ENCODE data around the gene DEFB114. TPM values are rescaled to one million over a fixed set of nuclear protein-coding genes. Genes with fewer than 3 reads are reported as not detected.

Gene DEFB114
- total RNA-seq, 1 donor from 2014 or later, result not detected

DNA sequence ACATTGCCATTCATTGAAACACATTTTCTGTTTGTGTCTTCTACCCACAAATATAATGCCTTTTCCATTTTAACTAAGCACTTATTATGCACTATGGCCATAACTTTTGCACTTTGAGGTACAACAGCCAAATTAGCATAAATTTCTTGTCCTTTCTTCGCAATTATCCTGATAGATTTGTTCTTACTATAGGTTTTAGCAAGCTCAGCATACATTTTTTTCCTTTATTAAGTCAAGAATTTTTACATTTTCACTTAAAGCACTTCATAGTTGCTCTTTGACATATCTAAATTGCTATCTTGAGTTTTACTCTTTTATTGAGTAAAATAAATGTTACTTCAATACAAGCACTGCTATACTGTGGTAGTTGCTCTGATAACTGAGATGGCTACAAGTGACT, 5.8 kb downstream of the DEFB114 start:
- Histone ChIP-seq H3K36me3 (no peaks in the 10 kb centered on the region), H3F3A (ENCODE audit: low read depth) (no peaks in the 10 kb centered on the region), H2AFZ (replicated peaks) (no peak overlapping the region), H3K27me3 (no peaks in the 10 kb centered on the region), H4K20me1 (ENCODE audit: low read depth) (no peaks in the 10 kb centered on the region), H3K27ac (no peak overlapping the region), H3K4me1 (no peaks in the 10 kb centered on the region), H3K9me3 (ENCODE audit: low read depth) (no peaks in the 10 kb centered on the region), H3K9ac (no peak overlapping the region), H3K4me3 (no peak overlapping the region), H3K4me2 (no peak overlapping the region), H3K79me2 (ENCODE audit: low read depth) (no peaks in the 10 kb centered on the region)
- no peaks in the 10 kb centered on the region for H3K9me3 Mint-ChIP-seq
- TF ChIP-seq EZH2phosphoT487 (IDR thresholded peaks at IDR 0.05) (no peak), CTCF (IDR thresholded peaks at IDR 0.05) (no peak), EZH2 (IDR thresholded peaks at IDR 0.05) (no peak)
- H3K27me3 Mint-ChIP-seq (ENCODE audit: insufficient read depth, low read depth), result no peaks in the 10 kb centered on the region
- H3K27ac Mint-ChIP-seq, result no peak overlapping the region
- H3K4me3 Mint-ChIP-seq, result no peak overlapping the region
- H3K4me1 Mint-ChIP-seq, result no peaks in the 10 kb centered on the region
- no peak for DNase-seq (ENCODE audit: low spot score)
- no peaks in the 10 kb centered on the region for H3K36me3 Mint-ChIP-seq

DNA sequence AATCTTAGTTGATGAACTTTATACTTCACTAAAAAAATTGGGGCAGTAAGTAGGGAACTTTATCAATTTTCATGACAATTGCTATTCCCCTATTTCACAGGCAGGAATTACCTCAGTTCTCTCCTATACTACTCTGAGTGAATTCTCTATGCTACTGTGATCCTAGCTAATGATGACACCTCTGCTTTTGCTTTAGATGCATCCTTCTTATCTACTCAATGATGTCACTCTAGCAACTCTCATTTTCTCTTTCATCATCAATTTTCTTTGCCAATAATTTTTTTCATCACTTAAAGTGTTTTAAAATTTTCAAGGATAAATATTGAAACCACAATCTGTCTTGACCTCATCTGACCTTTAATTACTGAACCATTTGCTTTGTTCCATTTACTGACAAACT, 8.1 kb downstream of the DEFB114 start:
- no peaks in the 10 kb centered on the region for H3F3A ChIP-seq (ENCODE audit: low read depth)
- no peak overlapping the region for H3K27ac ChIP-seq
- Mint-ChIP-seq H3K27ac (no peak overlapping the region), H3K9me3 (no peaks in the 10 kb centered on the region), H3K27me3 (ENCODE audit: insufficient read depth, low read depth) (no peaks in the 10 kb centered on the region), H3K4me1 (no peaks in the 10 kb centered on the region), H3K36me3 (no peaks in the 10 kb centered on the region), H3K4me3 (no peak overlapping the region)
- H3K9ac ChIP-seq, result no peak overlapping the region
- TF ChIP-seq EZH2 (IDR thresholded peaks at IDR 0.05), result no peak
- TF ChIP-seq CTCF (IDR thresholded peaks at IDR 0.05), result no peak
- no peak for TF ChIP-seq EZH2phosphoT487 (IDR thresholded peaks at IDR 0.05)
- no peak overlapping the region for H3K4me2 ChIP-seq
- no peak overlapping the region for H2AFZ ChIP-seq (replicated peaks)
- no peak for DNase-seq (ENCODE audit: low spot score)
- no peaks in the 10 kb centered on the region for H4K20me1 ChIP-seq (ENCODE audit: low read depth)
- H3K4me1 ChIP-seq, result no peaks in the 10 kb centered on the region
- H3K4me3 ChIP-seq, result no peak overlapping the region
- H3K79me2 ChIP-seq (ENCODE audit: low read depth), result no peaks in the 10 kb centered on the region
- no peaks in the 10 kb centered on the region for H3K27me3 ChIP-seq
- no peaks in the 10 kb centered on the region for H3K36me3 ChIP-seq
- no peaks in the 10 kb centered on the region for H3K9me3 ChIP-seq (ENCODE audit: low read depth)

DNA sequence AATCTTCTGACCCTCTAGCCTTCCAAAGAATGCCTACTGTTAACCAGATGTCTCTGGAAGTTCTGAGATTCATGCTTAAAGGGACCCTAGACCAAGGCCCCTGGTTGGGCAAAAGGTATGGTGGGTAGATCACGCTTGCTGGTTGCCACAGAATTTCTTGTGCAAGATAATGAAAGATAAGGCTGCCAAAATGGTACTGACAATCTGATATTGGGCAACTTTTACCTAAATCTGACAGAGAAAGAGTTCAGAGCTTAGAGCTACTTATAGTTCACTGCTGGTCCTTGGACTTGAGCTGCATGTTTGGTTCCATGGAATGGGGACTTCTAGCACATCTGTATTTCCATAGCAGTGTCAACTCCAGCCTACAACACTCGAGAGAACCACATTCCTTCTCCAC, 12.0 kb downstream of the DEFB114 start:
- Mint-ChIP-seq H3K27ac (no peak overlapping the region), H3K27me3 (ENCODE audit: insufficient read depth, low read depth) (no peaks in the 10 kb centered on the region), H3K4me1 (no peaks in the 10 kb centered on the region), H3K9me3 (peaks cover 2% of the 10 kb centered on the region), H3K4me3 (no peak overlapping the region), H3K36me3 (no peaks in the 10 kb centered on the region)
- Histone ChIP-seq H4K20me1 (ENCODE audit: low read depth) (no peaks in the 10 kb centered on the region), H3K9ac (no peak overlapping the region), H3K27me3 (no peaks in the 10 kb centered on the region), H3K4me1 (no peaks in the 10 kb centered on the region), H3K4me3 (no peak overlapping the region), H3K36me3 (no peaks in the 10 kb centered on the region), H3K4me2 (no peak overlapping the region), H3K27ac (no peak overlapping the region), H3K9me3 (ENCODE audit: low read depth) (no peaks in the 10 kb centered on the region), H3K79me2 (ENCODE audit: low read depth) (no peaks in the 10 kb centered on the region), H3F3A (ENCODE audit: low read depth) (no peaks in the 10 kb centered on the region), H2AFZ (replicated peaks) (peak overlapping the region; percentile 40)
- TF ChIP-seq EZH2phosphoT487 (IDR thresholded peaks at IDR 0.05) (no peak), CTCF (IDR thresholded peaks at IDR 0.05) (no peak), EZH2 (IDR thresholded peaks at IDR 0.05) (no peak)
- no peak for DNase-seq (ENCODE audit: low spot score)

DNA sequence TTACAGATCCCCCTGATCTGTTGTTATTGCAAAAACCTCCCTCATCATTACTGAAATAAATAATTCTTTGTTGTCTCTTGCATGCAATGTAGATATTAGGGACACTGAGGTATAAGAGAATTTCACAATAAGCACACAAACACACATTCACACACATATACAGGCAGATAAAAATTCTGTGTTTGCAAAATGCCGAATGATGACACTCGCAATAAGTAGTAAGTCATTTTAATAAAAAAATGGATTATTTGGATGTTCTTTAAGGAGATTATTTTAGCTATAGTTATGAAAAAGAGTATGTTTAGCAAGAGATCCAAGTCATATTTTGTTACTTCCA, 13.6 kb downstream of the DEFB114 start:
- Mint-ChIP-seq H3K27ac (no peak overlapping the region), H3K4me3 (no peak overlapping the region)

More for the DNA sequence above, 13.6 kb downstream of the DEFB114 start:
- H3K9me3 Mint-ChIP-seq, result peaks cover 2% of the 10 kb centered on the region
- no peaks in the 10 kb centered on the region for H3K4me1 ChIP-seq
- H3K36me3 ChIP-seq, result no peaks in the 10 kb centered on the region
- H3K36me3 Mint-ChIP-seq, result no peaks in the 10 kb centered on the region
- H3K9ac ChIP-seq, result no peak overlapping the region
- no peaks in the 10 kb centered on the region for H3K9me3 ChIP-seq (ENCODE audit: low read depth)
- H2AFZ ChIP-seq (replicated peaks), result no peak overlapping the region
- H3K4me3 ChIP-seq, result no peak overlapping the region
- no peaks in the 10 kb centered on the region for H4K20me1 ChIP-seq (ENCODE audit: low read depth)
- TF ChIP-seq EZH2 (IDR thresholded peaks at IDR 0.05) (no peak), EZH2phosphoT487 (IDR thresholded peaks at IDR 0.05) (no peak), CTCF (IDR thresholded peaks at IDR 0.05) (no peak)
- H3K27me3 Mint-ChIP-seq (ENCODE audit: insufficient read depth, low read depth), result no peaks in the 10 kb centered on the region
- no peaks in the 10 kb centered on the region for H3K27me3 ChIP-seq
- H3K27ac ChIP-seq, result no peak overlapping the region
- H3K79me2 ChIP-seq (ENCODE audit: low read depth), result no peaks in the 10 kb centered on the region
- DNase-seq (ENCODE audit: low spot score), result no peak
- H3K4me2 ChIP-seq, result no peak overlapping the region
- no peaks in the 10 kb centered on the region for H3F3A ChIP-seq (ENCODE audit: low read depth)
- no peaks in the 10 kb centered on the region for H3K4me1 Mint-ChIP-seq

Measured in neural progenitor cell (in vitro differentiated cells).